Neural progenitor cell (in vitro differentiated cells): ENCODE results near the gene PDHX. TPM values are rescaled to one million over a fixed set of nuclear protein-coding genes. Genes with fewer than 3 reads are reported as not detected.

Source experiments
- DNase-seq: peaks from one replicate; pipeline ENCODE4 v3.0.0-alpha.2; 2016; ENCODE audit warnings: low spot score
- H2AFZ ChIP-seq: fragments of 200-600 bp; sonication (generic); replicated peaks from 2 replicates; pipeline ENCODE4 v1.6.1; 2016; ENCODE audit warnings: antibody characterized with exemption
- H3F3A ChIP-seq: fragments of 200-600 bp; sonication (generic); 2 replicates; pipeline ENCODE4 v1.6.1; 2016; ENCODE audit warnings: antibody characterized with exemption, low read depth
- H3K27ac ChIP-seq: fragments of 200-600 bp; sonication (generic); 2 replicates; pipeline ENCODE4 v1.5.1; 2016; ENCODE audit warnings: mild to moderate bottlenecking
- H3K27me3 ChIP-seq: fragments of 200-600 bp; sonication (generic); 2 replicates; pipeline ENCODE4 v1.6.1; 2016; ENCODE audit warnings: mild to moderate bottlenecking, moderate library complexity
- H3K36me3 ChIP-seq: fragments of 200-600 bp; sonication (generic); 2 replicates; pipeline ENCODE4 v1.5.1; 2016
- H3K4me1 ChIP-seq: fragments of 200-600 bp; sonication (generic); 2 replicates; pipeline ENCODE4 v1.6.1; 2016; ENCODE audit warnings: mixed run types
- H3K4me2 ChIP-seq: fragments of 200-600 bp; sonication (generic); 2 replicates; pipeline ENCODE4 v1.6.1; 2016
- H3K4me3 ChIP-seq: fragments of 200-600 bp; sonication (generic); 2 replicates; pipeline ENCODE4 v1.5.1; 2016
- H3K79me2 ChIP-seq: fragments of 200-600 bp; sonication (generic); 2 replicates; pipeline ENCODE4 v1.6.1; 2016; ENCODE audit warnings: low read depth
- H3K9ac ChIP-seq: fragments of 200-600 bp; sonication (generic); 2 replicates; pipeline ENCODE4 v1.6.1; 2016
- H3K9me3 ChIP-seq: fragments of 200-600 bp; sonication (generic); 2 replicates; pipeline ENCODE4 v1.5.1; 2016; ENCODE audit warnings: low read depth
- H4K20me1 ChIP-seq: fragments of 200-600 bp; sonication (generic); 2 replicates; pipeline ENCODE4 v1.6.1; 2016; ENCODE audit warnings: low read depth
- H3K27ac Mint-ChIP-seq: 3 replicates; pipeline ENCODE4 v1.8.0; 2021; ENCODE audit warnings: mixed read lengths
- H3K27me3 Mint-ChIP-seq: 2 replicates; pipeline ENCODE4 v1.8.0; 2022; ENCODE audit warnings: low read depth, mild to moderate bottlenecking, inconsistent platforms, moderate library complexity, mixed read lengths; ENCODE audit not compliant: insufficient read depth
- H3K36me3 Mint-ChIP-seq: 3 replicates; pipeline ENCODE4 v1.8.0; 2021; ENCODE audit warnings: mixed read lengths
- H3K4me1 Mint-ChIP-seq: 3 replicates; pipeline ENCODE4 v1.8.0; 2021; ENCODE audit warnings: mixed read lengths
- H3K4me3 Mint-ChIP-seq: 3 replicates; pipeline ENCODE4 v1.8.0; 2021; ENCODE audit warnings: mild to moderate bottlenecking, moderate library complexity, mixed read lengths
- H3K9me3 Mint-ChIP-seq: 3 replicates; pipeline ENCODE4 v1.8.0; 2020; ENCODE audit warnings: mixed read lengths
- EZH2 ChIP-seq: fragments of 200-600 bp; sonication (generic); IDR thresholded peaks from 2 replicates; pipeline ENCODE4 v1.6.1; 2017; ENCODE audit warnings: antibody characterized with exemption, mild to moderate bottlenecking, moderate library complexity
- EZH2phosphoT487 ChIP-seq: fragments of 200-600 bp; sonication (generic); IDR thresholded peaks from 2 replicates; pipeline ENCODE4 v1.6.1; 2017; ENCODE audit warnings: antibody characterized with exemption
- total RNA-seq: library from RNA; depleted of rRNA; stranded (reverse); fragments of >200 nt; gene quantifications from 2 replicates; pipeline ENCODE4 v1.2.3, GENCODE V29; 2015; ENCODE audit warnings: low replicate concordance
- TF ChIP-seq, protein P1 (sequence below): fragments of 200-600 bp; sonication (generic); IDR thresholded peaks from 2 replicates; pipeline ENCODE4 v1.5.1; 2017; ENCODE audit warnings: antibody characterized with exemption, mild to moderate bottlenecking

The PDHX gene
- total RNA-seq, 1 donor from 2014 or later = 38.4 TPM

DNA sequence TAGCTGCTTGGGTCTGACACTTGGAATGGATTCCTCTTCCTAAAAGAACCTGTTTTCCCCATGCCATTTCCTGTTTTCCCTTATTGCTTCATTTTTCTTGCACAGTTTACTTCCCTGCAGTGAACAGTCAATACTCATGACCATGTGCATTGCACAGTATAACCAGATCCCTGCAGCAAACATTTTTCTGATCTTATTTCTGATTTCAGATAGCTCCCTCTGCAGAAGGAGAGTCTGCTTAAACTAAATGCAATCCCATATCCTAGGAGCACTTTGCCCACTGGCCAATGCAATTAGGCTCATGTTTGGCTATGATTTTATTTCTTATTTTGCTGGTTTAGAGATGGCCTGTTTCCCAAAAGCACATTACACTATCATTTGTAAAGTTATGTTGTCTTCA, 125.8 kb downstream of the PDHX start:
- DNase-seq = no peak
- TF ChIP-seq EZH2phosphoT487 = no peak
- TF ChIP-seq, protein P1, sequence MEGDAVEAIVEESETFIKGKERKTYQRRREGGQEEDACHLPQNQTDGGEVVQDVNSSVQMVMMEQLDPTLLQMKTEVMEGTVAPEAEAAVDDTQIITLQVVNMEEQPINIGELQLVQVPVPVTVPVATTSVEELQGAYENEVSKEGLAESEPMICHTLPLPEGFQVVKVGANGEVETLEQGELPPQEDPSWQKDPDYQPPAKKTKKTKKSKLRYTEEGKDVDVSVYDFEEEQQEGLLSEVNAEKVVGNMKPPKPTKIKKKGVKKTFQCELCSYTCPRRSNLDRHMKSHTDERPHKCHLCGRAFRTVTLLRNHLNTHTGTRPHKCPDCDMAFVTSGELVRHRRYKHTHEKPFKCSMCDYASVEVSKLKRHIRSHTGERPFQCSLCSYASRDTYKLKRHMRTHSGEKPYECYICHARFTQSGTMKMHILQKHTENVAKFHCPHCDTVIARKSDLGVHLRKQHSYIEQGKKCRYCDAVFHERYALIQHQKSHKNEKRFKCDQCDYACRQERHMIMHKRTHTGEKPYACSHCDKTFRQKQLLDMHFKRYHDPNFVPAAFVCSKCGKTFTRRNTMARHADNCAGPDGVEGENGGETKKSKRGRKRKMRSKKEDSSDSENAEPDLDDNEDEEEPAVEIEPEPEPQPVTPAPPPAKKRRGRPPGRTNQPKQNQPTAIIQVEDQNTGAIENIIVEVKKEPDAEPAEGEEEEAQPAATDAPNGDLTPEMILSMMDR = no peak
- TF ChIP-seq EZH2 = no peak
- H3K27me3 ChIP-seq = no peaks in the 10 kb centered on the region
- H3K4me3 Mint-ChIP-seq = no peak overlapping the region
- no peaks in the 10 kb centered on the region for H3K4me1 Mint-ChIP-seq
- H3K4me1 ChIP-seq = no peaks in the 10 kb centered on the region
- H3K27ac Mint-ChIP-seq = no peak overlapping the region
- no peak overlapping the region for H3K9ac ChIP-seq
- no peaks in the 10 kb centered on the region for H3K79me2 ChIP-seq
- no peaks in the 10 kb centered on the region for H3K9me3 Mint-ChIP-seq
- no peak overlapping the region for H3K4me3 ChIP-seq
- no peak overlapping the region for H2AFZ ChIP-seq
- no peaks in the 10 kb centered on the region for H3K36me3 Mint-ChIP-seq
- no peaks in the 10 kb centered on the region for H3K36me3 ChIP-seq
- H3K27me3 Mint-ChIP-seq = peaks cover 2% of the 10 kb centered on the region
- no peak overlapping the region for H3K4me2 ChIP-seq
- H3K27ac ChIP-seq = no peak overlapping the region
- H3K9me3 ChIP-seq = no peaks in the 10 kb centered on the region
- H4K20me1 ChIP-seq = no peaks in the 10 kb centered on the region
- no peaks in the 10 kb centered on the region for H3F3A ChIP-seq

DNA sequence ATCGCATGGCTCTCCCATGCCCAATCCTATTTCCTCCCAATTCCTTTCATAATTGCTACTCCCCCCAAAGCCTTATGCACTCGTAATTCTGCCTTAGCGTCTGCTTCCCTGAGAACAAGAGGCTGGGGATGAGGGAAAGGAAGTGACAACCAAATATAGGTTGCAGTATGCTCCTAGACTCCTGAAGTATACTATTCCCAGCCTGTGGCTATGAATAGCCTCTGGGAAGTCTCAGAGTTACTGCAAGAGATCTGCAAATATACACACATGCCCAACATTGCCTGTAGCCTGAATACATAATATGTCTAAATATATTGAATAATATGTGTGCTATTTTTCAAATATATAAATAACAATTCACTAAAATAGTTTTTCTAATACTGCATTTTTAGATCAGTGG, 126.5 kb downstream of the PDHX start:
- H3K9ac ChIP-seq = no peak overlapping the region
- H4K20me1 ChIP-seq = no peaks in the 10 kb centered on the region
- H3K79me2 ChIP-seq = no peaks in the 10 kb centered on the region
- no peak for DNase-seq
- H3F3A ChIP-seq = no peaks in the 10 kb centered on the region
- no peak for TF ChIP-seq EZH2phosphoT487
- TF ChIP-seq, protein P1 = no peak
- TF ChIP-seq EZH2 = no peak
- H3K9me3 ChIP-seq = no peaks in the 10 kb centered on the region
- Mint-ChIP-seq H3K4me1 (no peaks in the 10 kb centered on the region), H3K9me3 (no peaks in the 10 kb centered on the region), H3K4me3 (no peak overlapping the region), H3K27ac (no peak overlapping the region), H3K36me3 (no peaks in the 10 kb centered on the region), H3K27me3 (peaks cover 2% of the 10 kb centered on the region)
- no peak overlapping the region for H3K4me2 ChIP-seq
- H2AFZ ChIP-seq = no peak overlapping the region
- no peaks in the 10 kb centered on the region for H3K4me1 ChIP-seq
- H3K4me3 ChIP-seq = no peak overlapping the region
- H3K27ac ChIP-seq = no peak overlapping the region
- H3K36me3 ChIP-seq = no peaks in the 10 kb centered on the region
- no peaks in the 10 kb centered on the region for H3K27me3 ChIP-seq

DNA sequence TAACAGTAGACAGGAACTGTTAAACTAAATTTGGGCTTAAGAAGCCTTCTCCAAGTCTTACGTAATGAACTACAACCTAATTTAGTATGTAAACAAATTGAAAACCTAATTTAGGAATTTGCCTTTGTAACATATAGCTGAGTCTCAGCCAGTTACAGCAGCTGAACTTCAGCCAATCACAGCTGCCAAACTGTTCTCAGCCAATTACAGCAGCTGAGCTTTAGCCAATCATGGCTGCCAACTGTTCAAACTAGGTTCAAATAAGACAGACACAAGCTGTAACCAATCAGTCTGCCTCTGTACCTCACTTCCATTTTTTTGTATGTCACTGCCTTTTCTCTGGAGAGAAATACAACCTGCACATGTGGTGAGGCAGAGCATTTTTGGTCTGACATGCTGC, 127.5 kb downstream of the PDHX start:
- no peak overlapping the region for H3K4me3 ChIP-seq
- H3K79me2 ChIP-seq = no peaks in the 10 kb centered on the region
- TF ChIP-seq, protein P1 = no peak
- TF ChIP-seq EZH2 = no peak
- TF ChIP-seq EZH2phosphoT487 = no peak
- H3K27ac ChIP-seq = no peak overlapping the region
- no peaks in the 10 kb centered on the region for H3K36me3 ChIP-seq
- H3K4me1 ChIP-seq = no peaks in the 10 kb centered on the region
- H3K9me3 Mint-ChIP-seq = peaks cover 3% of the 10 kb centered on the region
- H3K36me3 Mint-ChIP-seq = no peaks in the 10 kb centered on the region
- H3K4me2 ChIP-seq = no peak overlapping the region
- H2AFZ ChIP-seq = no peak overlapping the region
- H3K4me3 Mint-ChIP-seq = no peak overlapping the region
- H3K4me1 Mint-ChIP-seq = no peaks in the 10 kb centered on the region
- no peaks in the 10 kb centered on the region for H4K20me1 ChIP-seq
- H3F3A ChIP-seq = no peaks in the 10 kb centered on the region
- no peak overlapping the region for H3K9ac ChIP-seq
- no peak overlapping the region for H3K27ac Mint-ChIP-seq
- H3K9me3 ChIP-seq = no peaks in the 10 kb centered on the region
- DNase-seq = no peak
- no peaks in the 10 kb centered on the region for H3K27me3 ChIP-seq
- H3K27me3 Mint-ChIP-seq = peaks cover 2% of the 10 kb centered on the region
